M059J (cell line): ENCODE measurements around the gene PYM1. TPM values are rescaled to one million over a fixed set of nuclear protein-coding genes. Genes with fewer than 3 reads are reported as not detected.

ENCODE experiments used
- DNase-seq: peaks from one replicate; pipeline ENCODE4 v3.0.0-alpha.2; 2012; ENCODE audit warnings: low read depth
- total RNA-seq: library from RNA; depleted of rRNA; stranded (reverse); fragments of >200 nt; shearing (Covaris generic); gene quantifications from 2 replicates; pipeline ENCODE4 v1.2.3, GENCODE V29; 2014

Gene PYM1
- total RNA-seq, 1 experiment from 2014 or later, result 26.8 TPM

- peak; percentile 75 for DNase-seq
Measured at GRCh38 chr12:55940065-55940732, 12.5 kb upstream of the PYM1 start.

- no peak for DNase-seq
Measured at GRCh38 chr12:55938826-55939501, 11.3 kb upstream of the PYM1 start.

GRCh38 chr12:55937981-55938380, 10.3 kb upstream of the PYM1 start:
- DNase-seq, result peak; percentile 46

DNA sequence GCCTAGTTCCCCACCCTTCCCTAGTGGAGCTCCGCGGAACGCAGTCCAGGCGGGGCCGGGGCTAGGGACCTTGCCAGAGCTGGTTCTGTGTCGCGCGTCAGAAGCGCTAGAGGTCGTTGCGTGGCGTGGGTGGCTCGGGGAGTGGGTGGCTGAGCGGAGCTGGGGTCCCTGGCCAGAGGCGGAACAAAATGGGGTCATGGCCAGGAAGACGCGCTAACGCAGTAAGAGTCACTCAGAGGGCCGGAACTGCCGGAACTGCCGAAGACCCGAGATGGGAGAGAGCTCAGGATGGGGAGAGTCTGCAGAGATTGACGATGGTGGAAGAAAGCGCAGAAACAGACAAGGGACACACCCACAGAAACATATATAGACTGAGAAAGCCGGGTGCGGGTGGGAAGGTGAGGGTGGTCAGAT, 8.1 kb upstream of the PYM1 start:
- no peak for DNase-seq

DNA sequence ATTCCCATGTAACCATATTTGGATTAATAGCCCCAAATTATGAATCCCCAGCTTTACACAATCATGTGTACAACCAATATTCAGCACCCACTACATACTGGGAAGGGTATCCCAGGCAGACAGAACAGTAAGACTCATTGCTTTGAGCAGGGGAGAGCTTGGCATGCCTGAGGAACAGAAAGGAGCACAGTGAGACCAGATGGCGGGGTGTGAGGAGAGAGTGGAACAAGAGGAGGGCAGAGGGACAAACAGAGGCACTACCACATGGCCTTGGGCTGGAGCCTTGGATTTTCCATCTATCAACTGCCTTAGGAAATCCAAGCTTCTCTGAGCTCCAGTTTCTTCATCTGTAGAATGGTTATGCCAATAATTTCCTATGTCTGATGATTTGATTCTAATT, 7.1 kb upstream of the PYM1 start:
- no peak for DNase-seq

DNA sequence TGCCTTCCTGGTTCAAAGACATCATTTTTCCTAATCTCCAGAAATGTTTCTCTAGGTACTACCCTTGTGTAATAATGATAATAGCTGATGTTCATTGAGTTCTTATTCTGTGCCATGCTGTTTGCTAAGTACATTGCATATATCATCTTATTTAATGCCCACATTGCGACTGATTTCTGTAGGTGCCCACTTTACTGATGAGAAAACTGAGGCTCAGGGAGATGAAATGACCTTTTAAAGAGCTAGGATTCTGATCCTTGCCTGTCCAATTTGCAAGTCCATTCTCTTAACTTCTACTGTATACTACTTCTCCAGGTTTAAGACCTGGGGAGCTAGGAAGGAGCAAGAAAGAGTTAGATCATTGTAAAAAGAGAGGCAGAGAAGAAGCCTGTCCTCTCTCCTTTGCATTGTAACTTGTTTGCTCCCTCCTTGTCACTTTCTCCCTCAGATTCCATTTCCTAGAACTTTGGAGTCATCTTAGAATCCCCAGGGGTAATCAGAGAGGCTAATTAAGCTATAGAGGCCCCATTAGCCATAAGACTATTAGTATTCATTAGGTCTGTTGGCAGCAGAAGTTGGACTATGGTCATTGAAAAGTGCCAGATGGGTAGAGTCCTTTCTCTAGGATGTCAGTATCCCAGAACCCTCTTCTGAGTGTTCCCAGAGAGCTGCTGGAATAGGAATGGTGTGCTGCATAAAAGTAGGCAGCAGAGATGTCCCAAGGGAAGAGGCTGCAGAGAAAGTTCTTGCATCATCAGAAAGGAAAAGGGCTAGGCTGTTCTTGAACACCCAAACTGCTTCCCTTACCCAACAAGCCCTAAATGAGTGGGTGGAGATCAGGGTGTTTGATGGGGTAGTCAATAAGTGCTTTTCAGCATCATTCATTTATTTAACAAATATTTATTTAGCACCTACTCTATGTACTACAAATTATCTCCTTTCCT, 6.4 kb upstream of the PYM1 start:
- no peak for DNase-seq

GRCh38 chr12:55933169-55933798, 5.6 kb upstream of the PYM1 start:
- DNase-seq, result peak; percentile 85

GRCh38 chr12:55932551-55932910, 4.8 kb upstream of the PYM1 start:
- no peak for DNase-seq

GRCh38 chr12:55931780-55932550, 4.3 kb upstream of the PYM1 start:
- peak; percentile 28 for DNase-seq

DNA sequence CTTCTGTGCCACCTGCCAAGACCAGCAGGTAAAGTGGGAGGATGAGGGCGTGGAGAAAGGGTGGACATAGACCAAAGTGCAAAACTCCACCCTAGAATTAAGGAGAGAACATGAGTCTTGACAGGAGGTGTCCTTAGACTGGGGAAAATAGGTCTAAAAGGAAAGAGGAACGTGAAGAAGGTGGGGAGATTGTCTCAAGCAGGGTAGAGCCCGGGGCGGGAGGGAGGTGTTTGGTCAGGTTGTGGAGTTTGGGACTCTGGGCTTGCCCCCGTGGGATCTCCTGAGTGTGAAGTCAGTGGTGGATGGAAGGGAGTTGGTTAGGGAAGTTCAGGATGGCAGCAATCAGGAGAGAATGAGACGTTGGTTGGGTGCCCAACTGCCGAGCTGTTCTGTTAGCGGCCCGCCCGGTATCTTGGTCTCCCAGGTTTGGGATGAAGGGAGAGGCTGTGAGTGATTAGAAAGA, 3.7 kb upstream of the PYM1 start:
- DNase-seq, result peak; percentile 35

GRCh38 chr12:55930771-55931316, 3.1 kb upstream of the PYM1 start, which contains the start of gene DGKA:
TSS of gene DGKA (plus strand) at chr12:55931162. CDS start at chr12:55936504, 5,342 bp downstream.
- DNase-seq, result peak; percentile 56

- DNase-seq, result no peak
Measured at GRCh38 chr12:55929306-55929791, 1.7 kb upstream of the PYM1 start.

DNA sequence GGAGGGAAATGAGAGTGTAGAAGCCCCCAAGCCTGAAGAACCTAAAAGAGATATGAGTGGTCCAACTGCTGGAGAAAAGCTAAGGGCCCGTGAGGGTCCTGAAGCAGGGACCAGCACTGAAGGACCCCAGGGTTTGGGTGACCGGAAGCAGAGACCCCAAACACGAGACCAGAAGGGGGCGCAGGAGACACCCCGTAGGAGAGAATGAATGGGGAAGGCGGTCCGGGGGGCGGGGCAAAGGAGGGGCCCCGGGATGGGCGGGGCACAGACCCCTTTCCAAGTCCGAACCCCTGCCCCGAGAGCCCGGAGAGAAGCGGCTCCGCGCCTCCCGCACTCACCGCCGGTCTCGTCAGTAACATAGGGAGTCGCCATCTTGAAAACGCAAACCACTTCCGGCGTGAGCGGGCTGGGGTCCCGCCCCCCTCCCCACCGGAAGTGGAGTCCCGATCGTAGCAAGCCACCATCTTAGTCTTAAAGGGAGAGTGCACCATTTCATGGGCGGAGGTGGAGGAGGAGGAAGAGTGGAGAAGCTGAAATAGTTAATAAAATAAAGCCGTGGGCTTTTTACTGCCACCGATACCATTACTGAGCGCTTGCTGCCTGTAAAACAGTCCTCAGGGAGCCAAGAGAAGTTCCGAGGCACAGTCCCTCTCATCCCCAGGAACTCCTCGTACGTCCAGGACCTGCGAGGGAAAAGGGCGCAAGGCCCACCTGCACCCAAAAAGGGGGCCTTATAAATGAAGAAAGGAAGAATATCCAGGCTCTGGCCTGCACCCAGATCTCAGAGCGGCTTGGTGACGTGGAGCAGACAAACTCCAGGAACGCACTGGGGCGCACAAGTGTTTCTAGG, 731 bp downstream of the PYM1 start:
- DNase-seq, result peak; percentile 92

- DNase-seq, result peak; percentile 9
Measured at GRCh38 chr12:55925870-55926737, 1.6 kb downstream of the PYM1 start.

- no peak for DNase-seq
Measured at GRCh38 chr12:55925371-55925770, 2.3 kb downstream of the PYM1 start.

DNA sequence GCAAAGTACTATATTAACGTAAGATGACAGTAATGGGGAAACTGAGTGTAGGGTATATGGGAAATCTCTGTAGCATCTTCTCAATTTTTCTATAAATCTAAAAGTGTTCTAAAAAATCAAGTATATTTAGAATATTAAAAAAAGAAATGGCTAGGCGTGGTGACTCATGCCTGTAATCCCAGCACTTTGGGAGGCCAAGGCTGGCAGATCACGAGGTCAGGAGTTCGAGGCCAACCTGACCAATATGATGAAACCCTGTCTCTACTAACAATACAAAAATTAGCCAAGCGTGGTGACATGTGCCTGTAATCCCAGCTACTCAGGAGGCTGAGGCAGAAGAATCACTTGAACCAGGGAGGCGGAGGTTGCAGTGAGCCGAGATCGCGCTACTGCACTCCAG, 4.0 kb downstream of the PYM1 start:
- peak; percentile 8 for DNase-seq

DNA sequence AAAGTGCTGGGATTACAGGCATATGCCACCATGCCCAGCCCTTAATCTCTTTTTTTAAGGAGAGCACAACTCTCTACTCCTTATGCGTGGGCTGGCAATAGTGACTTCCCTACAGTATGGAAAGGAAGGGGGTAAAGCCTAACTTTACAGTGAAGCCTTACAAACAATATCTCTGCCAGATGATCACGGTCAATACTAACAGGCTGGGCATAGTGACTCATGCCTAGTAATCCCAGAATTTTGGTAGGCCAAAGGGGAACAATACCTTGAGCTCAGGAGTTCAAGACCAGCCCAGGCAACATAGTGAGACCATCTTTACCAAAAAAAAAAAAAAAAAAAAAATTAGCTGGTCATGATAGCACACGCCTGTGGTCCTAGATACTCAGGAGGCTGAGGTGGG, 5.6 kb downstream of the PYM1 start:
- DNase-seq, result peak; percentile 21

- DNase-seq, result peak; percentile 82
Measured at GRCh38 chr12:55919032-55919431, 8.7 kb downstream of the PYM1 start.

DNA sequence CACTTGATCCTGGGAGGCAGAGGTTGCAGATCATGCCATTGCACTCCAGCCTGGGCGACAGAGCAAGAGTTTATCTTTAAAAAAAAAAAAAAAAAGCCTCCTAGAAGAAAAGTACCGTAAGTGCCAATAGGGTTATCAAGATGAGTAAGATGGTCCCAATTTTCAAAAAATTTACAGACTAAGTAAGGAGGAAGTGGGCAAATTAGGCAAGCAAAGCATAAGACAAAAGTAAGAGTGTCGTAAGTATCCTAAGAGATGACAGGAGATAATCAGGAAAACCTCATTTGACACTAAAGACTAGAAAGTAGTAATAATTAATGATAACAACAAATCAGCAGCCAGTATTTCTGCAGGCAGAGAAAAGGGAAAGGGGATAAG, 12.2 kb downstream of the PYM1 start:
- DNase-seq, result no peak
